Daoy (cell line): Measurements from ENCODE around the gene MC1R. TPM values are rescaled to one million over a fixed set of nuclear protein-coding genes. Genes with fewer than 3 reads are reported as not detected.
"Not testable (repeated sequence)": the region's sequence is repeated elsewhere in the genome, so short reads cannot be mapped to it uniquely, and the experiment has no call there.

Experiments used
- DNase-seq: peaks from one replicate; pipeline ENCODE4 v3.0.0-alpha.2; 2015; ENCODE audit warnings: low read depth
- total RNA-seq: library from RNA; depleted of rRNA; stranded (reverse); fragments of >200 nt; shearing (Covaris generic); gene quantifications from 2 replicates; pipeline ENCODE4 v1.2.3, GENCODE V29; 2014; rRNA removed

The MC1R gene
- 0.95 and 1.9 TPM in 2 replicates for total RNA-seq

- DNase-seq, result peak; percentile 27
Observed at GRCh38 chr16:89918453-89919347, at the start of gene MC1R. Gene MC1R (plus strand): TSS chr16:89918862. CDS start chr16:89919259, 397 bp downstream.

- no peak for DNase-seq
Observed at GRCh38 chr16:89869911-89870310, 48.8 kb upstream of the MC1R start.

GRCh38 chr16:89870440-89870839, 48.2 kb upstream of the MC1R start:
- no peak for DNase-seq

GRCh38 chr16:89871895-89872294, 46.8 kb upstream of the MC1R start:
- DNase-seq, result no peak

GRCh38 chr16:89873109-89873971, 45.3 kb upstream of the MC1R start, which contains the start of gene TCF25:
Gene TCF25 (plus strand): TSS chr16:89873592. CDS start chr16:89873668, 76 bp downstream.
- peak; percentile 92 for DNase-seq

- DNase-seq, result peak; percentile 92
Observed at GRCh38 chr16:89873972-89874689, 44.5 kb upstream of the MC1R start.

- not testable (repeated sequence) for DNase-seq
Observed at GRCh38 chr16:89879123-89879522, 39.5 kb upstream of the MC1R start.

- DNase-seq, result no peak
Observed at GRCh38 chr16:89880477-89881367, 37.9 kb upstream of the MC1R start.

- no peak for DNase-seq
Observed at GRCh38 chr16:89881368-89881730, 37.3 kb upstream of the MC1R start.

GRCh38 chr16:89883346-89884040, 35.2 kb upstream of the MC1R start:
- DNase-seq, result no peak

GRCh38 chr16:89884041-89884421, 34.6 kb upstream of the MC1R start:
- no peak for DNase-seq

GRCh38 chr16:89887243-89887642, 31.4 kb upstream of the MC1R start:
- DNase-seq, result no peak

- no peak for DNase-seq
Observed at GRCh38 chr16:89890200-89890599, 28.5 kb upstream of the MC1R start.

- no peak for DNase-seq
Observed at GRCh38 chr16:89890886-89891657, 27.6 kb upstream of the MC1R start.

- DNase-seq, result no peak
Observed at GRCh38 chr16:89892055-89892630, 26.5 kb upstream of the MC1R start.

- no peak for DNase-seq
Observed at GRCh38 chr16:89892635-89893034, 26.0 kb upstream of the MC1R start.

- no peak for DNase-seq
Observed at GRCh38 chr16:89893642-89894548, 24.8 kb upstream of the MC1R start.
